GM19452 (cell line): ENCODE measurements around the gene MICAL2.

ENCODE experiments used
- ATAC-seq: cut with Tn5 transposase; IDR thresholded peaks from one replicate; pipeline ENCODE4 v1.9.1; 2021; ENCODE audit not compliant: unreplicated experiment

The MICAL2 gene

DNA sequence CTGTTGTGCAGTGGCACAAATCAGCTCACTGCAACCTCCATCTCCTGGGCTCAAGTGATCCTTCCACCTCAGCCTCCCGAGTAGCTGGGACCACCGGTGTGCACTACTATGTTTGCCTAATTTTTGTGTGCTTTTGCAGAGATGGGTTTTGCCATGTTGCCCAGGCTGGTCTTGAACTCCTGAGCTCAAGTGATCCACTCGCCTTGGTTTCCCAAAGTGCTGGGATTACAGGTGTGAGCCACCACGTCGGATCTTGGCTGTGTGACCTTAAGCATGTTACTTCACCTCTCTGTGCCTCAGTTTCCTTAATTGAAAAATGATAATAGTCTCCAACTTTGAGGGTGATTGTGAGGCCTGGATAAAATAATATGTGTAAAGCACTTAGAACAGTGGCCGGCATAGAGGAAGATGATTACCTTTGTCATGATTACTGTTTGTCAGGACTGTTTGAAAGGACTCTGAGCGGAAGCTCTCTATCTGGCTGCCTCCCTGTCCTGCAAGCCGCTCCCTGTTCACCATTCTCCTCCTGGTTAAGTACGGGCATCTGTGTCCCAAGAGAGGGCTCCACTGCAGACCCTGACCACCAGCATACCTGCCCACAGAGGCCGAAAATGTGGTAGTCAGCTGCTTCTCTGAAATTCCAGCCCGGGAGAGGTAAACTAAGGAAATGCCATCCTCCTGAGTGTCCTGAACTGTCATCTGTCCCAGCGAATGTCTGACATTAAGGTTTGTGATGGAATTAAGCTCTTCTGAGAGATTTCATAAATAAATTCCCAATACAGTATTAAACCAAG lies 73.6 kb downstream of the MICAL2 start:
- ATAC-seq = no peak

DNA sequence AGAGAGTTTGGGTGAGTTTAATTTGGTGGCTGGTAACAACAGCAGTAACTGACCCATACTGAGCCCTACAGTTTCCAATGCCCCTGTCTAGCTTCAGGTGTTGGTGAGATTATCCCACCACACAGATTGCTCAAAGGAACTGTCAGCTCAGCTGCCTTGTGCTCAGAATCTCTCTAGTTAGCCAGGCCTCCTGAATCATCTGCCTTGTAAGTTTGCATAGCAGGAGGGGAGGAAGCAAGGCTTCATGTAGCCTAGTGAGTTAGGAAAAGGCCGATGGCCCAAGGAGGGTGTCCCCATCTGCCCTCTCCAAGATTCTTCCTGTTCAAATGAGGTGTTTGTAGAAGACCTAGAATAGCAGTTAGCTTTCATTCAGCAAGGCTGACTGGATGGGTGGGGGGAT lies 74.3 kb downstream of the MICAL2 start:
- ATAC-seq = no peak

DNA sequence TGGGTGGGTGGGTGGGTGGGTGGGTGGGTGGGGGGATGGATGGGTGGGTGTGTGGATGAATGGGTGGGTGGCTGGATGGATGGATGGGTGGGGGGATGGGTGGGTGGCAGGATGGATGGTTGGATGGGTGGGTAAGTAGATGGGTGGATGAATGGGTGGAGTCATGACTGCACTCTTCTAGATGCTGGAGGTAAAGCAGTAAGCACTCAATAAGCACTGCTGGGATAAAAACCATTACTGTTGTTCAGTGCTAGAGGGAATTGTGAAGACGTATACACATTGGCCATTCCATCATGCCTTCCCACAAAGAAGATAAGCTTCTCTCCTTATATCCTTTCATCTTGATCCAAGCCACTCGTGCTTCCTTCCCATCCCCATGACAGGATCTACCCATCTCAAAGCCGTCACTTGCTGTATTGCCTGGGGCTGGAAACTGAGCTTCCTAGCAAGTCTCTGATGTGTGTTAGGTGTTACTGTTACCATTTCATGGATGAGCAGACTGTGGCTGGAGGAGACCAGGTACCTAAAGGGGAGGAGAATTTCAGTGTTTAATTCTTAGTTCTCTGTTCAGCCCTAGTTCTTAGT lies 74.8 kb downstream of the MICAL2 start:
- ATAC-seq = no peak

DNA sequence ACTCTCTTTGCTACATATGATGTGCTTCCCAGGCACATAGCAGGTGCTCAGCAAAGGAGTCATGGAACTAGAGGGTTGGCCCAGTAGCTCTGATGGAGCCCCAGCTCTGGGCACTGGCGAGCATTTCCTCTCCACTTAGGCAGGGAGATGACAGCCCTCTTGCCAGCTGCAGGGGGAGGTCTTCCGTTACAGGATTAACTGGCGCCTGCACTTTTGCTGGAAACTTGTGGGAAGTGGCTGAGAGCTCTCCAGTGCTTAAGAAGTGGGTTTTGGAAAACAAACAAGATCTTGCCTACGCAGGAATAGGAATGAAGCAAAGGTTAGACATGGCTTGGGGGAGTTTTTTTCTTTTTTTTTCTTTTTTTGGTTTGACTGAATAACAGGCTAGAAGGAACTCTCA lies 75.5 kb downstream of the MICAL2 start:
- no peak for ATAC-seq

DNA sequence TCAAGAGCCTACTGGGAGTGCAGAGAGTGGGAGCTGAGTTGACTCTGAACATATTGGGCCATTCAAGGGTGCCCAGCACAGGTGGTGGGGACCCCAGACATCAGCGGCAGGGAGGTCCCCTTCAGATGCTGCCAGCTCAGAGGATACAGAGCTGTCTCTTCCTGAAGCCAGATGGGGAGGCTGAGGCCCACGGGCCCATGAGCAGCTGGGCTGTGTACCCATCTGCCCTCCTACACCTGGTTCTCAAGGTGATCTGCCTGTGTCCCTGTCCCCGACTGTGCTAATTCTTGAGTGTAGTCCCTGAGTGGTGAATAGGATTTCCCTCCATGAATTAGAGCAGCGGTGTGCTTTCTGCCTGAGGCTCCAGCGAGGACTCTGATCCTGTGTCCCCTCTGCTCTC lies 76.3 kb downstream of the MICAL2 start:
- no peak for ATAC-seq

DNA sequence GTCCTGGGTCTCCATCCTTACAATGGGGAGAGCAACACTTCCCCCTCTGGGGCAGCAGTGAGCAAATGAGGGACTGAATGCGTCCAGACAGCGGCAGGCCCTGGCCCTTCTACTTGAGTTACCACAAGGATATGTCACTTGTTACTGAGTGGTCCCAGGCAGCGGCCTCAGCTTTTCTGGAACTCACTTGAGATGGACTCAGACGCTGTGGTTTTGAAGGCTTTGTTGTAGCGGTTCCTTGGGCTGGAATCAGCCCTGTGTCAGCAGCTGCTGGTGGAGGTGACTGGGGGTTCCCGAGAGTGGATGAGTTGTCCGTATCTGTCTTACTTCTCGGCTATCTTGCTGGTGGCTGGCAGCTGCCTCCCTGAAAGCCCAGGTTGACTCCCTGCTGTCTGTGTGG lies 77.0 kb downstream of the MICAL2 start:
- no peak for ATAC-seq

DNA sequence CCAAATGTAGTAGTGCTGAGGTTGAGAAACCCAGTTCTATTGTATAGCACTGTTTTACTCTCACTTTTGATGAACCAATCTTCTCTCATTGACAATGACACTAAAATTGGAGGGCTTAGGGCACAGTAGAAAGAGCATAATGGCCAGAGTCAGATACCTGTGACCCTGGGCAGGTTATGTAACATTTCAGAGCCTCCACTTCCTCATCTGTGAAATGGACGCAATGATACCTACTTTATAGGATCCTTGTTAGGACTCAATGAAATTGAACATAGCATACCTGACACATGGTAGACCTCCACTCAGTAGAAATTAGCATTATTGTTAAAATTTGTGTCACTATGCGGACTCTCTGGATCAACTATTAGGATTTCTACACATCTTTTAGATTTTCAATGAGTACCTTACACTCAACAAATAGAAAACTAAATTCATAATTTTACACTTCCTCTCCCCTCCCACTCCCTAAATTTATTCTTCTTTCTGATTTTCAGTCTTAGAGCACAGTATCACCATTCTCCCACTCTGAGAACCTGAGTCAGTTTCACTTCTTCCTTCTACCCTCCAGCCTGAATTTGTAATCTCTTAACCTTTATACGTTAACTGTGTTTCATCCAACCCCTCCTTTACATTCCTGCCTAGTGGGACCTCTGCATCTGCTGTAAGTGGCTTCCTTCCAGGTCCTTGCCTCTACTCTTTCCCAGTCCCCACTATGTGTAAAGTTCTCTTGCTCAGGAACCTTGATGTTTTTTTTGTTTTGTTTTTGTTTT lies 78.3 kb downstream of the MICAL2 start:
- peak; percentile 75 for ATAC-seq

DNA sequence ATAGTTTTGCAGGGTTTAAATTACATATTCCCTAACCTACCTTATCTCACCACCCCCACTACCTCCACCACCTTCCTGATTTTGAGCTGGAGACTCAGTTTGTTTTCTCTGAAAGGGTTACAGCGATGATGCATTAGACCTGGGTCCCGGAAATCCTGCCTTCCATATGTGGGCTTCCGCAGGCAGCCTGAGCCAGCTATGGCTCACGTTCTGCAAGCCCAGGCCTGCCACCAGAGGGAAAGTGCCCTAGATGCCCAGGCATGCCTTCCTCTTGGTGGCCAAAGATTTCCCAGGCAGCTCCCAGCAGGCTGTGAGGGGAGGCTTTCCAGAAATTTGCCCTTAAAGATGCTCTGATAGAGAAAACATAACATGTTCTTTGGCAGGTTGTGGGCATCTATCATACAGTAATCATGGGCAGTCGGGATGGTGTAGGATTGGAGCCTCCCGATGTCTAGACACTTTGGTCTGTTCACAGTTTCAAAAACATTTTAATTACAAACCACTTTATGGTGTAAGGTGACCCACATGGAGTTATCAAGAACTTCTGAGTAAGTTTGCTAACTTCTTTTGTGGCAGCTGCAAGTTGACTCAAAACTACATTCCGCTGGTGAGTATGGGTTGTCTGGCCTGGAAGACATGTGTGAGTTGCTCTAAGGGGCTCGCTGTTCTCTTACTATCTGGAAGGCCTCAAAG lies 79.3 kb downstream of the MICAL2 start:
- no peak for ATAC-seq

DNA sequence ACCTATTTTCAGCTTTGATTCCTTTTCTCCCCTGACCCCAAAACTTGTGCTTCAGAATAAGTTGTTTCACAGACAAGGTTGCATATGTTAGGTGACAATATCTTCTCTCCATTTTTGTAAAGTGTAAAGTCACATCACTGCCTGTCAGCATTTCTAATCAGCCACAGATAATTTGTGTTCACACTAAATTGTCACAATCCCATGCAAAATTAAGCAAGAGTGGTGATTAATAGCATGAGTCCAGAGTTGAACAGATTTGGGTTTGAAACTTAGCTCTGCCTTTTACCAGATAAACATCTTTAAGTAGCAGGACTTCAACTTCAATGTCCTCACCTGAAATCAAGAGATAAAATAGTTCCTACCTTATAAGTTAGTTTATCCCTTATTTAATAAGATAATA lies 80.1 kb downstream of the MICAL2 start:
- no peak for ATAC-seq

DNA sequence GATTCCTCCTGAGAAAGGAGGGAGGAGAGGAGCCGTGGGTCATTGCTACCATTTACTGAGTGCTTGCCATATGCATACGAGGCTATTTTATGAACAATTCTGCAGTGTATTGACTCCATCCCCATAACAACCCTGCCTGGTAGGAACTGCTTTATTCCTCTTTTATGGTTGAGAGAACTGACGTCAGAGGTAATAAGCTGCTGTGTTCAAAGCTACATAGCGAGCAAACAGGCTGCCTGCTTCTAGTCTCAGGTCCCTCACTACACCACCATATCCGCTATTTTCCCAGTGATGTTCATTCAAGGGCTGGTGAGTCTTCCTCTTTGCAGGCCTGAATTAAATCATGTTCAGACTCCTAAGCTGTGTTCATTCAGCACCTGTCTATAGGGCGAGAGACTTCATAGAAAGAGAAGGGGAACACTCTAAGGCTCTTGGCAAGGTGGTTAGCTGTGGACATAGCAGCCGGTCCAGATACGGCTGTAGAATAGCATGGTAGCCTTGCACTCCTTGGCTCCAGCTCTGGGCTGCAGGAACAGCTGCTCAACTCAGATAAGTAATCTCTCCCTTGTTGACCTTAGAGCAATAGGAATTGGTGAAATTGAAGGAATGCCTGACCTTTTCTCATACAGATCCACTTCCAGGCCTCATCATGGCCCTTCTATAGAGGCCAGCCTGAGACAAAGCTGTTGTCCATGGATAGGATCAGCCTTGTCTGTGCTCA lies 82.6 kb downstream of the MICAL2 start:
- ATAC-seq = no peak

DNA sequence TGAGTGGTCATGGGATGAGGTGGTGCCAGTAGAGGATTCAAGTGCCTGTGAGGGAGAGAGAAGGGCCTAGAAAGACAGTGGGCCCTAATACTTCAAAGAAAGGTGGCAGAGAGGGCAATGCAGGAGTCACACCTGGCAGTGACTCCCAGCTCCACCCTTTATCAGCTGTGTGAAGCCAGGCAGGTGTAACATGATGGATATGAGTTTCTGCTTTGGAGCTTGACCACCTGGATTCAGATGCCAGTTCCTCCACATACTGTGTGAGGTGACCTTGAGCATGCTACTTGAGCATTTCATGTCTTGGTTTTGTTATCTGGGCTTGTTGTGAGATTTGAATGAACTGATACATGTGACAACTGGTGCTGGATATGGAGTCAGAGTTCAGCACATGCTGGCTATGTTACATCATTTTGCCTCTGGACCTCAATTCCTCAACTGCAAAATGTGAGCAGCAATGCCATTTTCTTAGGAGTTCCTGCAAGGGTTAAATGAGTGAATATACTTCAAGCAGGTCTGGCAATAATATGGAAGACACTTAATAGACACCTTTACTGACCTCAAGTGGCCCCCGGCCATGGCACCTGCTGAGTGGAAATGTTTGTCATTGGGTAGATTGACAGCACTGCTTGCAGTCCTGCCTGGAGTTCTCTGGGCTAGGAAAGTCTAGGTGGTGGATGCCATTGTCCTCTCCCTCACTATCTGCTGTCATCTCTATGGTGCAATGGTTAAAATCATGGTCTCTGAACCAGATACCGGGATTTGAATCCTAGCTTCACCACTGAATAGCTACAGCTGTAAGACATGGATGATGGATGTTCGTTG lies 83.3 kb downstream of the MICAL2 start:
- ATAC-seq = no peak

DNA sequence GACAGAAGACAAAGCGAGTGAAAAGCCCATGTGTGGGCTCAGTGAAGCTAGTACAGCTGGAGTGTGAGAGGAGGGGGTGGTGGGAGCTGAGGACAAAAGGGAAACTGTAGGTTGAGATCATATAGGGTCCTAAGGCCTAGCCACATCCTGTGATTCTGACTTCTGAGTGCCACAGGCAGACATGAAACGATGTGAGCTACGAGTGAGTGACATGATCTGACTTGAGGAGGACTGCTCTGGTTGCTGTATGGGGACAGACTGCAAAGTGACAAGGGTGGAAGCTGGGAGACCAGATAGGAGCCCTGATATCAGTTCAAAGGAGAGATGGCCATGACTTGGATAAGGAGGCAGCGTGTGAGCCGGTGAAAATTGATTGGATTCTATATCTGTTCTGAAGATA lies 85.4 kb downstream of the MICAL2 start:
- peak; percentile 81 for ATAC-seq

DNA sequence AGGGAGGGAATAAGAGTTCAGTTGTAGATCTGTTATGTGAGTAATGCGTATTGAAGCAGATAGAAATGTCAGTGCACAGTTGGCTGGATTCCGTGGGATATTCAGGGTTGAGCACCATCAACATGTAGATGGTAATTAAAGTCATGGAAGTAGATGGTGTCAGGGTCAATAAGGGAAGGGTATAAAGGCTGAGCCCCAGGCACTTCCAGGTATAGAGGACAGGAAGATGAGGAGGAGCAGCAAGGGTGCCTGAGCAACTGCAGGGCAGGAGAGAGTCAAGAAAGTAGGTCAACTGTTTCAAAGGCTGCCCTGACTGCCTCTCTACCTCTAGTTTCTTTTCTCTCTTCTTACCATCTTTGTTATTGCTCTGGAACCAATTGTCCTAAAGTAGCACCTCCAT lies 85.9 kb downstream of the MICAL2 start:
- no peak for ATAC-seq

DNA sequence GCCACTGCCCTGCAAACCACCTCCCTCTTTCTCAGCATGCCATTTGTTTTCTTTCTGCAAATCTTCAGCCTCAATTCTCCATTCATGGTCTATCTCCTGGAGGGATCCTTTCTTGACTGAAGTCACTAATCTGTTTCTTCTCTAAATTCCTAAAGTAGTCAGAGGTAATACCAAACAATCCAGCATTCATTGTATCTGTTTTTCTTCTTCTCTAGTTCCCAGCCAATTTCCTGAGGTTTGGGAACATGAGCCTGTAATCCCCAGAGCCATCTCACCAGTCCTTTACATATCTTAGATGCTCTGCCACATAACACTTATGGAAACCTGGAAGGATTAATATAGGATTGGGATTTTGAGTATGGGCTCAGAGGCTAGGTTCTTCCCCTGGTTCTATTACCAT lies 86.5 kb downstream of the MICAL2 start:
- no peak for ATAC-seq

DNA sequence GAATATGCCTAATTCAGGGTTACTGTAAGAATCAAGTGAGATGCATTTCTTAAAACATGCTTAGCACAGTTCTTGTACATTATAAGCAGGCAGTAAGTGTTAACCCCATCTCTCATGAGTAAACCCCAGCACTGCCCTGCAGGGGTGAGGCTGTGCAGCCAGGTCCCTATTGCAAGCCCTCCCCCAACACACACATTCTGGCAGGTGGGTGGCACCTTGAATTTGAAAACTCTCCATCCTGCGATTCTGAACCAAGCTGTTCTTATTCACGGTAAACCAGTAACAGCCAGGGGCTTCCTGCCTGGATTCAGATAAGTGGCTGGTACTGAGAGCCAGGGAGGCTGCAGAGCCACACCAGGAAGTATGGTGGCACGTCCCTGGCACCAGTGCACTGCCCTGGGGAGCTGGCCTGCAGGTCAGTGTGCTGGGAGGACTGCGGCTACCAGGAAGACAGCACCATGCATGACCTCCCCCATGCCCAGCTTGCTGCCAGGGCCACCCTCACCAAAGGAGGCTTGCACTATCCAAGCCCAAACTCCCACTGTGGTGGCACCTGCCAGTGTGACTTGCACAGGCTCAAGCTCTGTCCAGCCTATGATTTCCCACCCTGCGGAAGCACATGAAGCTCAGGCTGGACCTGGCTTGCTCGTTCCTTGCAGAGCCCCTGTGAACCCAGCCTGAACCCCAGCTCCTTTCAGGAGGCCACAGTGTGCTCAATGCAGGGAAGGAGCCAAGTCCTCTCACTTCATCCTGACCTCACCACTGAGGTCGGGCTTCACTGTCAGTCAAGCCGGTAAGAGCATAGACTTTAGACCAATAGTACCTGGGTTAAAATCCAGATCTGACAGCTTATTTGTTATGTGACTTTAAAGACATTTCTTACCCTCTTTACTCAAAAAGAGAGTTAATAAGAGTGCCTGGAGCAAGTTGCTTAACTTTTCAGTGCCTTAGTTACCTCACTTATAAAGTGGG lies 88.1 kb downstream of the MICAL2 start:
- ATAC-seq = no peak

DNA sequence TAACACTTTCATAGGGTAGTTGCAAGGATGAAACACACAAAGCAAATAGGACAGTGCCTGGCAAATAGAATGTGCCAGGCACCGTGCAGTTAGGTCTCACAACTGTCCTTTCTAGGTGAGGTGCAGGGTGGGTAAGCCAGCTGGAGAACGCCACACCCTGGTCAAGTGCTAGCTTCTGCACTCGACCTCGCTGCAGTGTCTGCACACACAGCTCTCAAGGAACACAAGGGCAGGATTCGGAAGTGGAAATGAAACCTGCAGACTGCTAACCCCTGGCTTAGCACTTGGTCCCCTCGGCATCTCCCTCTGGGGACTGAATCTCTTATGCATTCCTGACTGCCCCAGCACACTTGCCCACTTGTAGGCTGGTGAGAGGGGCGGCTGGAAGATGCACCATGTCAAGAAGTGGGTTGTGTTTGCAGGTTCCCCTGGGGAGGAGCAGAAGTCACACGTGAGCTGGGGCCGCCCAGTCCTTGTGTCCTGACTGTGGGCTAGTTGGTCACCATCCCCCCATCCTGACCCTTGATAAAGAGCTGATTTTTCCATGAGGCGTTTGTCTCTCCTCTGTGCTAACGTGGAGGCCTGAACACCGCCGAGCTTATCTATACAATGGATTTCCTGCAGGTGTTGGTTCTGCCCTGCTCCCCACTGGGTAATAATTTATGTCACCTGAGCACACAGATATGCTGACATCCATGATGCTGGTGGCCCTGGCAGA lies 89.0 kb downstream of the MICAL2 start:
- ATAC-seq = no peak

DNA sequence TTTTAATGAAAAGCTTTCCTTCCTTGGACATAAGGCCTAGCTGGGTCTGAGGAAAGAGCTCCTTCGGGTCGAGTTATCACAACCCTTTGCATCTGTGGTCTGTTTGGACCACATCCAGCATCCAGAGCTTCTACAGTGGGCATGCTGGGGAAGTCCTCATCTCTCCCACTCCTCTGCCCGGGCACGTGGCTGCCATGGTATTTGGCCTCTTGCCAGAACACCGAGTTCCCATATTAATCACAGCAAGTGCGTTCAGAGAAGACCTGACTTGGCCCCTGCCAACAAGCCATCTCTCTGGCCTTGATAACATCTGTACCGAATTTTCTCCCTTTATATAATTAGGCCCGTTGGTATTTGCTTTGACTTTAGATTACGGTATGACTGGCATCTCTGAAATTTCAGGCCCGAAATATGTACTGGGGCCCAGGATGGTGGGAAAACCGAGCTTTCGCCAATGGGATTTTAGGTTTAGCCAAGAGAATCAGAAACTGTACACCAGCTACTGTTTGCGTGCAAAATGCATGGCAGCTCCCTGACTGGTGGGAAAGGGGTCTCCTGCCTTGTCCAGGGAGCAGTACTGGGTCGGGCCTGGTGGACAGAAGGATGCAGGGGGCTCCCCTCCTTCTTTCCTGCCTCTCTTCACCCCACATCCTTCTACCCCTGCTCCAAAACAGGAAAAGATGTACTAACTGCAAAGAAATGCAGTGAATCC lies 90.0 kb downstream of the MICAL2 start:
- ATAC-seq = no peak
